ENCODE data around the gene RHEB.
"Not testable (repeated sequence)": the region's sequence is repeated elsewhere in the genome, so short reads cannot be mapped to it uniquely, and the experiment has no call there.

RHEB gene, protein sequence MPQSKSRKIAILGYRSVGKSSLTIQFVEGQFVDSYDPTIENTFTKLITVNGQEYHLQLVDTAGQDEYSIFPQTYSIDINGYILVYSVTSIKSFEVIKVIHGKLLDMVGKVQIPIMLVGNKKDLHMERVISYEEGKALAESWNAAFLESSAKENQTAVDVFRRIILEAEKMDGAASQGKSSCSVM

DNA sequence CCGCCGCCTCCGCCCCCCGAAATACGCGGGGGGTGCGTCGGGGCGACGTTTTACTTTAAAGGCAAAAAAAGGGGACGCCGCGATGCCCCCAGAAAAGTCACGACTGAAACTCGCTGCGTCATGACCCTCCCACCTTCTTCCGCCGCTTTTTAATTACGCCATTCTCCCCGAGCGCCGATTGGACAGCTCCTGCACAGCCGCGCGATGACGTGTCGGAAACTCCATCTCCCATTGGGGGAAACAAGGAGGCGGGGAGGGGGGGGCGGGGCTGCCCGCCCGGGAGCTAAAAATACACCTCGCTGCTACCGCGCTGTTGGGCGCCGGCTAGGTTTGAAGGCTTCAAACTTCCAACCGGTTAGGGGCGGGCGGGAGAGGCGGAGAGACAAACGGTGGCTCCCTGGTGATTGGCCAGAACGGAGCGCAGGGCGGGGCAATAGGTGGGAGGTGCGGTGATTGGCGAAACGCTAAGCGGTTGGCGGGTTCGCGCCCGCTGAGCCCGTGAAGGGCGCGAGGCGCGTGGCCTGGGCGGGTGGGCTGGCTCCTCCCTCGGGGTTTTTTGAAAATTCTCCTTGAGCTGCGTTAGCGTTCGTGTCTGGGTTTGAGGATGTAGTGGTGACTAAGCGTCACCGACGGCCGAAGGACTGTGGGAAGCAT, at the start of gene RHEB:
Gene RHEB (minus strand): TSS at position 131 of the 654 bp plus-strand sequence. CDS start 384 bp downstream, outside the sequence.
- DNase-seq (ENCODE audit: low read depth, low spot score): peak; percentile 97

DNA sequence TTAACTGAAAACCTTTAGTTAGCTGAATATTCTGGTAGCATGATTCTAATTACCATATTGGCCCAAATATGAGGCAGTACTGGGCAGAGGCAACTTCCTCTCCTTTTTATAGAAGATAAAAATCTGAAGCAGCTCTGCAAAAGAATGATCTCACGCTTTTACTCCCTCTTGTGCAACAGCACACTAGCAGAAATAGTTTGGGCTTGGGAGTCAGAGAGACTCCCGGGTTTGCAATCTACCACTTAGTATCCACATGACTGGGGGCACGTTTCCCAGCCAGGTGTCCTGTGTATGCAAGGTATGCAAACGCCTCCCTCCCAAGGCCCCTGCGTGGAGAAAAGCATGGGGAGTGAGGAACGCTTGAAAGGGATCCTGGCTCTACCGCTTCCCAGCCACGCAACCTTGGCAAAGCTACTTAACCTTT, 47.2 kb upstream of the RHEB start:
- DNase-seq (ENCODE audit: low read depth, low spot score): no peak

DNA sequence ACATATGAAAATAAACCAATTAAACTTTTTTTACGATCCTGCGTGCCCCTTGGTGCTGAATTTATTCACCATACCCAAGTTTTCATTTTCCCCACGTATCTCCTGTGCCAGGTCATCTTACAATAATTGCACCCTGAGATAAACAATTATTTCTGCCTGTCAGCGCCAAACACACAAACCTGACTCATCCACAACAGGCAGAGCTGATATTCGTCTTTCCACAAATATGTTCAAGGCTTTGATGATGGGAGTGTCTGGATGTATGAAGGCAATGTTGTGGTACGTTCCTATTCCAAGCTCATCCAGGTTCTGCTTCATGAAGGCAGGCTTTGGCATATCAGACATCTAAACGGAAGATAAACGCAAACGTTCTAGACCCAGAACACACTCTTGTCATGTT, 45.8 kb upstream of the RHEB start:
- DNase-seq (ENCODE audit: low read depth, low spot score): no peak

DNA sequence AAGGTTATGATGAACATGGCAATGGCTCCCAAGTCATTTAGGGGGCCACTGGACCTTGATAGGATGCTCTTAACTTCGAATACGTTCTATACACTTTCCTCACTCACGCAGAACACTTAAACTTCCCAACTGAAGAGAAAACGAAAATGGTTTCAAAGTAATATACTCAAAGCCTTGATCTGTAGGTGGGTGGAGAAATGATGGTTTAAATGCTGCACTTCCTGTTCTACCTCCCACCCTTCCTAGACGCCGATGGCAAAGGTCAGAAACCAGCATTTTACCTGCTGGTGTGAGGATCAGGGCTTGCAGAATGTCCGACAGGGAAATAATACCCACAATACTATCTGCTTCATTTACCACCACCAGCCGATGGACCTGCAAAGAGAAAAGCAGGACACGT, 40.5 kb upstream of the RHEB start:
- no peak for DNase-seq (ENCODE audit: low read depth, low spot score)

DNA sequence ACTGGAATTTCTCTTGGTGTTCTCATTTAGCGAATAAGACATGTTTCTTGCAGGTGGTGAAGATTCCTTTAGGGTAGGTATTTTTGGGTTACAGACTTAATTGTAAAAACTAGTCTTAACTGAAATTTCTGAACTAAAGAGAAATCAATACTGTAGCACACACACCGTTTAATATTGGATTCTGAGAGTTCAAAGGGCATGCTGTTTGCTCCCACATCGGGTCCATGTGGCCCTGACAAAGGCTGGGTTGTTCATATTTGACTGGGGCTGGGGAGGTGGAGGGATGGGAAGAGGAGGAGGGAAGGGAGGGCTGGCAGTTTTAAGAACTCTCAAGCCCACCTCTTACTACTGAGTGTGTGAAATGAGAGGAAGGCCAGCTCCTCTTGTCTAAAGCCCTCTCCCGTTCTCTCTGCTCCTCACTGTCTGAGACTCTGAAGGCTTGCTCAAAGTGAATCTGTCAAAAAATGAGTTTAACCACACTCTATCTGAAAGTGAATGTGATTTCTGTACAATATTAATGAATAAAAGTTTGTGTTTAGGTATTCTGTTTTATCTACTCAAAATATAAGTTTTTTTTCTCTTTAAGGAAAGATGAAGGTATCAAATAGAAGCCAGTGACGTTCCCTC, 40.0 kb upstream of the RHEB start:
- DNase-seq (ENCODE audit: low read depth, low spot score): no peak

DNA sequence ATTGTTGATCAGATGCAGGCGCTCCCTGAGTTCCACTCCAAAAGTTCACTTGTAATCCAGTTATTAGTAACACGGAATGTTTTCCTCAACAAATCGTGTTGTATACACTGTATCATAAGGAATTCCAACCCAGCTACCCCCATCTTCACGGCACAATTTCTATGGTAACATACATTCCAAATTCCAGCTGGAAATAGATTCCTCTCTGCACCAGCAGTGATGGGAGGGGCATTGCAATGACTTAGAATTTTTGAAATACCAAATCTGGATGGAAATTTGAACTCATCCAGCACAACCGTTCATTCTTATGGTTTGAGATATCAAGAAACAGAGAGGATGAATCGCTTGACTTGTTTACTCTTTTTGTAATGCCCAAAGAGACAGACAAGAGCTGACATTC, 38.9 kb upstream of the RHEB start:
- no peak for DNase-seq (ENCODE audit: low read depth, low spot score)

DNA sequence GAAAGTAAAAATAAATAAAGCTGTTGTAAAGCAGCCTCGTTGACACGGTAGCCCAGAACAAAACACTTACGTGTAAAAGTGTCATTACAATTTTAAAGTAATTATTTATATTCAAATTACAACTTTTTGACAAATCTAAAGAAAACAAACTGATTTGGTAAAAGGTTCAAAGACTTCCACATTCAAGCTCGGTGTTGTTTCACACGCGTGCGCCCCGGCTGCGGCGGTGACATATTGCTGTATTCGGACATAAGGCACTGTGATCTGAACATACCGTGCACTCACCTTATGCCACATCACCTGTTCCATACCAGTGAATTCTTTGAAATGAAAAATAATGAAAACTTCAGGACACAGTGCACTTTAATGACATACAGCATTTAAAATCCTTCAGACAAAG, 36.9 kb upstream of the RHEB start:
- no peak for DNase-seq (ENCODE audit: low read depth, low spot score)

DNA sequence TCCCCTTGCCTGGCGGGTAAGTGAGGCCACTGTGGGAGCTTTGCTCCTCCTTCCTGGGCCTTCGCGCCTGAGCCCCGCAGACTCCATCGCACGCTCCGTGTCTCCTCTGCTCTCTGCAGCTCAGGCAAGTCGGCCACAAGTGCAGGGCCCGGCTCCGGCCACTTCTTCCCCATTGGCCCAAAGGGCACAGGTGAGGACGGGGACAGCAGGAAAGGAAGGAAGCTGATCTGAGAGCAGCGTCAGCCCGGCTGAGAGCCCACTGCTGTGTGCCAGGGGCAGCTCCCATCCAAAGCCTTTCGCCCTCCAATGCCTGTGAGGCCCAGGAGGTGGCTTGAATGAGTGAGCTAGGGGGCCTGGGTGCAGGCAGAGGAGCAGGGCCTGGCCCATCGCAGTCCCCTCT, 33.7 kb upstream of the RHEB start:
- no peak for DNase-seq (ENCODE audit: low read depth, low spot score)

DNA sequence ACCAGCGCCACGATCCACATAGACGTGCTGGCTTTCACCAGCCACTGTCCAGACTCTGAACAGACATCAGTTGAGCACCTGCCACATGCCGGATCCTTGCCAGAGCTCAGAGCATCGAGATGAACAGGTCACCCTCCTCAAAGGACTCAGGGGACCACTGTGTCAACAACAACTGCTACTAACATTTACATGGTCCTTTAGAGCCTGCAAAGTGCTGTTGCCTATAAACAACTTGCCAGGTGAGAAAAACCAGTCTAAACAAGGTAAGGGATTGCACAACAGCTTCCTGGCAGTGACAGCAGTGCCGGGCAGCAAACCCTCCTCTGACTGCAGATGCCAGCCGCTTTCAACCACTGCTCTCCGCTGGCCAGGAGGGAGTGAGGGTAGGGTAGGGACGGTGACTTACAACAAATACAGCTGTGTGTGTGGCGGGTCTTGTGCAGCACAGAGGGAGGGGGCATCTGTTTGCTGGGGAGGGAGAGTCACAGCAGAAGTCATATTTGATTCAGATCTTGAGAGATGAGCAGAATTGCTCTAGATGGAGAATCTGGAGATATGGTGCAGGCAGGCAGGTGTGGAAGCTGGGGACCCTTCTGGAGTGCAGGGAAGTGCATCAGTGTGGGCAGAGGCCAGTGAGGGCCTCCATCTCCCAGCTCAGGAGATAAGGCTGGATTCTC, 32.8 kb upstream of the RHEB start:
- DNase-seq (ENCODE audit: low read depth, low spot score): no peak

DNA sequence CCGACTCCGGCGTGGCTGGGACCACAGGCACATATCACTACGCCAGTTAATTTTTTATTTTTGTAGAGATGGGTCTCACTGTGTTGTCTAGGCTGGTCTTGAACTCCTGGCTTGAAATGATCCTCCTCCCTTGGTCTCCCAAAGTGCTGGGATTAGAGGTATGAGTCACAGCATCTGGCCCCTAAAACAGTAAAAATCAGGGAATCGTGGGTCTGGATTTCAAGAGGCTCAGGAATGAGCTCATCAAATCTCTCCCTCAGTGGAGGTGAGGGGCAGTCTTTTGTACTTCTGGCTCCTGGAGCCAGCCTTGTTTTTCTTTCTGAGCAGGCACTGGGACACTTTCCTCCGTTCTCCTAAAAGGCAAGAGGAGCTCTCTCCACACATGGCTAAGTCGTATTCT, 32.1 kb upstream of the RHEB start:
- no peak for DNase-seq (ENCODE audit: low read depth, low spot score)

DNA sequence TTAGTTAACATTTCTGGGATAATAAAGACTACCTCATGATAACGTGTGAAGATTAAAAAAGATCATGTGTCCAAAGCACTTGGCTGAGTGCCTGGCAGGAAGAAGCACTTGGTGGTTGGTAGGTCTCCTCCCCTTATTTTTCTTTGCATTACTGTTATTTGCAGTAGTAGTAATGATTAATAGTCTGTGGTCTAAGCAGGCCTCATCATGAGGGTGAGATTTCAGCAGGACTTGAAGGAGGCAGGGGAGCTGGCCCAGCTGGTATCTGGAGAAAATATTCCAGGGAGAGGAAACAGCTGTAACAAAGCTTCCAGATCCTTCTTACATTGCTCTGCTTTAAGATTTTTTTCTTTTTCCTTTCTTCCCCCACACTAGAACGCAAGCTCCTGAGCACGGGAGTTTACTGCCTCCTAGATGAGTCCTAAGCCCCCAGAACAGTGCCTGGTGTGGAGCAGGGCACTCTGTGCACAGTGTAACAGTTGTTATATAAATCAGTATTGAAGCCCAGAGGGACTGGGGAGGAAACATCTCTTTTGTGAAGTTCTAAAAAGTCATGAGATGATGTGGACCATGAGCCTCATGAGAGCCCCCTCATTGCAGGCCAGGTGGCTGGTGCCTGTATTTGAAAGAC, 31.1 kb upstream of the RHEB start:
- DNase-seq (ENCODE audit: low read depth, low spot score): no peak

DNA sequence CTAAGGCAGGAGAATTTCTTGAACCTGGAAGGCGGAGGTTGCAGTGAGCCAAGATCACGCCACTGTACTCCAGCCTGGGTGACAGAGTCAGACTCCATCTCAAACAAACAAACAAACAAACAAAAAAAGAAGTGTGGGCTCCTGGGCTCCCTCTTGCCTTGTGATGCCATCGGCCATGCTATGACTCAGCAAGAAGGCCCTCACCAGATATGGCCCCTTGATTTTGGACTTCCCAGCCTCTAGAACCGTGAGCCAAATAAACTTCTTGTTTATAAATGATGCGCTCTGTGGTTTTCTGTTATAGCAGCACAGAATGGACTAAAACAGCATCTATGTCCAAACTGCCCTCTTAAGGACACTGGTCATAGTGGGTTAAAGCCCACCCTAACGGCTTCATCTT, 29.9 kb upstream of the RHEB start:
- DNase-seq (ENCODE audit: low read depth, low spot score): no peak

DNA sequence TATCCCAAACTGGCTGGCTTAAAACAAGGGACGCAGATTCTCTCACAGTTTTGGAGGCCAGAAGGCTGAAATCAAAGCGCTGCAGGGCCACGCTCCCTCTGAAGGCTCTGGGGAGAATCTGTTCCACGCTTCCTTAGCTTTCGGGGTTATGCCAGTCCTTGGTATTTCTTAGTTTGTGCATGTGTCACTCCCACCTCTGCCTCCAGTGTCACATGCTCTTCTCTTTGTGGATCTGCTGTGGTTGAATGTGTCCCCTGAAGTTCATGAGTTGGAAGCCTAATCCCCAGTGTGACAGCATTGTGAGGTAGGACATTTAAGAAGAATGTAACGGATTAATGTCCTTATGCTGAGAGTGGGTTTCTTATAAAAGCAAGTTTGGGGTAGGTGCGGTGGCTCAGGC, 29.4 kb upstream of the RHEB start:
- no peak for DNase-seq (ENCODE audit: low read depth, low spot score)

DNA sequence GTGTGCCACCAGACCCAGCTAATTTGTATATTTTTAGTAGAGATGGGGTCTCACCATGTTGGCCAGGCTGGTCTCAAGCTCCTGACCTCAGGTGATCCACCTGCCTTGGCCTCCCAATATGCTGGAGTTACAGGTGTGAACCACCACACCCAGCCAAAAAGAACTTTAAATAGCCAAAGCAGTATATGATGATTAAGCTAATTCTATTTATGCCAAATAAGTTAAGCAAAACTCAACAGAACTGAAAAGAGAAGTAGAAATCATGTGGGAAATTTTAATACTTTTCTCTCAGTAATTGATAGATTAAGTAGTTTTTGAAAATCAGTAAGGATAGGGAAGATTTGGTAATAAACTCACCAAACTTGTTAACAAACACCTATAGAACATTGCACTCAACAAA, 24.5 kb upstream of the RHEB start:
- no peak for DNase-seq (ENCODE audit: low read depth, low spot score)

DNA sequence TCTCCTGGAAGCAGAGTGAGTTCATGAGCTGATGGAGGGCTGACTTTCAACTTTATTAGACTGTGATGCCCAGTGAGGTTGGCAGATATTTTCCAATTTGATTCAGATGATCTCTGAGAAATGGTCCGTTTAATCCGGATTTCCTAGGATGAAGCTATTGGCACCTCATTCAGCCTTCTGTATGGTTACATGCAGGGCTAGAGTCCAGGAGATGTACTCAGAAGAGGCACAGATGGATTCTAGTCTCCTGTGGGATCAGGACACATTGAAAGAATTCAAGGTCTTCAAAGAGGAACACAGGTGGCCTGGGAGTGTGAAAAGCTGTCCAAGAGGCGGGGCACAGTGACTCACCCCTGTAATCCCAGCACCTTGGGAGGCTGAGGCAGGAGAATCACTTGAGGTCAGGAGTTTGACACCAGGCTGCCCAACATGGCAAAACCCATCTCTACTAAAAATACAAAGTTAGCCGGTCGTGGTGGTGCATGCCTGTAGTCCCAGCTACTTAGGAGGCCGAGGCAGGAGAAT, 23.0 kb upstream of the RHEB start:
- no peak for DNase-seq (ENCODE audit: low read depth, low spot score)

DNA sequence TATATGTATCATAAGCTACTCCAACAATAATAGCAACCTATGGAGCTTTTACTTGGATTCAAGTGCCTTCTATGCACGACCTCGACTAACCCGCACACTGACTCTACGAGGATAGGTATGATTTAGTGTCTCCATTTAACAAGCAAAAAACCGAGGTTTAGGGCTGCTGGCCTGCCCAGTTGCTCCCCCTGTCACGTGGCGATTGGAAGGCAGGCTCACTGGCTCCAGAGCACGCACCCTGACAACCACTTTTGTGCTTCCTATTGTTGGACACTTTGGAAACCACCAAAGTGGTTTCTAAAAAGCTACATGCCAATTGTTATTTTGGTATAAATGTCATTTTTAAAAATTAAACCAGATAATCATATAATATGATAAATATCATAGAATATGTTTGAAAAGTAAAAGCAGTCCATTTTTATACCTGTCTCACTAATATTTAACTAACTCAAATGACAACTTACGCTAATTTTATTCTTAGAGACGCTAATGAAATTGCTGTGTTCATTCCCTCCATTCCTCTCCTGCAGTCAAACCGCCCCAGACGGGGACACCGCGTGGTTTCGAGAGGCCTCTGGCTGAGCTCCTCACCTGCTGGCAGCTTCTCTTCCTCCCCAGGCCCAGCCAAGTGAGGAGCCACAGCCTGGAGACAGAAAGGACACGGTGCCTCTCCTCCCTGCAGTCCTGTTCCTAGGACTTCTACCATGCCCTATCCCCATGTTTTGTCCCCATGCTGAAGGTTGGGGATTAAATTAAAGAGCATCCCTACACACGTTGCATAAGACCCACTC, 22.2 kb upstream of the RHEB start:
- no peak for DNase-seq (ENCODE audit: low read depth, low spot score)

DNA sequence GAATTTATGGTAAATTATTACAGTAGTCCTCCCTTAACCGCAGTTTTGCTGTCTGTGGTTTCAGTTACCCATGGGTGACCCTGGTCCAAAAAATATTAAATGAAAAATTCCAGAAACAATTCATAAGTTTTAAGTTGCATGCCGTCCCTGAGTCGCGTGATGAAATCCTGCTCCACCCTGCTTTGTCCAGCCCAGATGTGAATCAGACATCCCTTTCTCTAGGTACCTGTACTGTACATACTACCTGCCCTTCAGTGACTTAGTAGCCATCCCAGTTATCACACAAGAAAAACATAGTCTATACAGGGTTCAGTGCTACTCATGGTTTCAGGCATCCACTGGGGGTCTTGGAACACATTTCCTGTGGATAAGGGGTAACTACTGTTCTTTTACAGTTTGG, 20.5 kb upstream of the RHEB start:
- no peak for DNase-seq (ENCODE audit: low read depth, low spot score)

DNA sequence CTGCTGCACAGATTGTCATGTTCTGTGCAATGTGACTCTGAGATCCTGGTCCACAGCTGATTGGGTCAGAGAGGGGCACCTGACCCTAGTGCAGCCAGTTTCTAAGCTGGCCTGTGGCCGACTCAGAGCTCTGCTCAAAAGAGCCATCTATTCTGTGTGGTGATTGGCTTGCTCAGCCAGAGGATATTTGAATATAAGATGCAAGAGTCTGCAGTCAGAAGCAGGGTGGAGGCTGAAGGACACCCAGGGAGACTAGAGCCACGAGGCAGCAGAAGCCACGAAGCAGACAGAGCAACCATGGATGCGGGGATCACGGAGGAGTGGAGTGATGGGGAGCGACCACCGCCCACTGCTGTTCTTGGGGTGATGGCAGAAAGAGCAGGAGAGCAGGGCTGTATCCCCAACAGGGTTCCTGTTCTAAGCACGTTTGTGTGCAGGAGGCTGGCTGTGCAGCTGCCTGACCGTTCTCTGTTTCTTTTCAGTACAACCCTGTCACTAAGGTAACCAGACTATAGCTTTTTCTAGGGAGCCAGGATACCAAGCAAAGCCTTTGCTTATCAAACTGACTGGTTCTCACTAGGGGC, 19.5 kb upstream of the RHEB start:
- DNase-seq (ENCODE audit: low read depth, low spot score): no peak

DNA sequence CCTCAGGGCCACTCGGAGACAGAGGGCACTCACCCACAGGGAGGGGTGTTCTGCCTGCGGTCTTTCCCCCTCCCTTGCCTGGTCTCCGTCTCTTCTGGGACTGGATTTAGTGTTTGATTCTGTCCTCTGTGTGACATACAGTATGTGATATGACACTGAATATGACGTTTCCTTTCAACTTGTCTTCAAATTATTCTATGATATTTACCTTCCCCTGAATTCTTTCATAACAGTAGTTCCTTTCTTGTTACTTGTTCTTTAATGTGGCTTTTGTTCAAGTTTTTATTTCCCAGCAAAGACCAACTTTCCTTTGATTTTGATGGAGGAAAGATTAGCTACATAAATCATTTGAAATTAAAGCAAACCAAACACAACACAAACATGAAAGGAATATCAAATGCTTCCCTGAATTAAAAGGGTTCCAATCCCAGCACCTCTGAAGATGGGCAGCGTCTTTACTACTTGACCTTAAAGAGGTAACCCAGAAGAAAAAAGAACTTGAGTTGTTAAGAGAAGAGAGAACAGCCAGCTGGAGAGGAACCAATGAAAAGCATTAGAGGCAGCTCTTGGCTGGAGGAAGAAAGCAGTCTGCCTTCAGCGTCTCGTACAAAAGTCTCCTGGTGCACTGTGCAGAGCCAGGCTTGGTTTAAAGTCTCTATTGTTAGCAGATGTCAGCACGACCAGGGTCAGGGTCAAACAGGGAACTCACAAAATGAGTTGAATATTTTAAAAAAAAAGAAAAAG, 18.3 kb upstream of the RHEB start:
- no peak for DNase-seq (ENCODE audit: low read depth, low spot score)

DNA sequence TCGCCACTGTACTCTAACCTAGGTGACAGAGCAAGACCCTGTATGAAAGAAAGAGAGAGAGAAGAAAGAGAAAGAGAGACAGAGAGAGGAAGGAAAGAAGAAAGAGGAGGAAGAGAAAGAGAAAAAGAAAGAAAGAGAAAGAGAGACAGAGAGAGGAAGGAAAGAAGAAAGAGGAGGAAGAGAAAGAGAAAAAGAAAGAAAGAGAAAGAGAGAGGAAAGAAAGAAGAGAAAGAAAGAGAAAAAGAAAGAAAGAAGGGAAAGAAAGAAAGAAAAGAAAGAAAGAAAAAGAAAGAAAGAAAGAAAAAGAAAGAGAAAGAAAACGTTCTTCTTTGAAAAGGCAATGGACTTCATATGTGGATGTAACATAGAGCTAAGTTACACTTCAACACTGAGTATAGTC, 16.5 kb upstream of the RHEB start:
- not testable (repeated sequence) for DNase-seq (ENCODE audit: low read depth, low spot score)
